Left lobe of liver (tissue), 2 donors: ENCODE measurements around the gene PPP2CA. TPM values are rescaled to one million over a fixed set of nuclear protein-coding genes. Genes with fewer than 3 reads are reported as not detected.
A peak's percentile ranks its signal among the peaks of the same experiment; 100 is the strongest.
"Not testable (repeated sequence)": the region's sequence is repeated elsewhere in the genome, so short reads cannot be mapped to it uniquely, and the experiment has no call there.

Source experiments
- ATAC-seq: fragments of 200-7000 bp; cut with Tn5 transposase; one replicate; pipeline ENCODE4 v1.9.1; 2020; ENCODE audit warnings: mild to moderate bottlenecking, moderate library complexity
- DNase-seq: peaks from one replicate; pipeline ENCODE4 v3.0.0-alpha.2; 2020; ENCODE audit warnings: low spot score
- total RNA-seq: library from RNA; stranded (reverse); gene quantifications from one replicate; pipeline ENCODE4 v1.2.1, GENCODE V29; 2021
- donor health status: DM: no; HTN: no; CAD: no; lungs with moderate emphysema.
- donor health status: DM: no; HTN: yes; CAD: no.

Gene PPP2CA
- total RNA-seq, 1 donor from 2014 or later, result 60.5 TPM

DNA sequence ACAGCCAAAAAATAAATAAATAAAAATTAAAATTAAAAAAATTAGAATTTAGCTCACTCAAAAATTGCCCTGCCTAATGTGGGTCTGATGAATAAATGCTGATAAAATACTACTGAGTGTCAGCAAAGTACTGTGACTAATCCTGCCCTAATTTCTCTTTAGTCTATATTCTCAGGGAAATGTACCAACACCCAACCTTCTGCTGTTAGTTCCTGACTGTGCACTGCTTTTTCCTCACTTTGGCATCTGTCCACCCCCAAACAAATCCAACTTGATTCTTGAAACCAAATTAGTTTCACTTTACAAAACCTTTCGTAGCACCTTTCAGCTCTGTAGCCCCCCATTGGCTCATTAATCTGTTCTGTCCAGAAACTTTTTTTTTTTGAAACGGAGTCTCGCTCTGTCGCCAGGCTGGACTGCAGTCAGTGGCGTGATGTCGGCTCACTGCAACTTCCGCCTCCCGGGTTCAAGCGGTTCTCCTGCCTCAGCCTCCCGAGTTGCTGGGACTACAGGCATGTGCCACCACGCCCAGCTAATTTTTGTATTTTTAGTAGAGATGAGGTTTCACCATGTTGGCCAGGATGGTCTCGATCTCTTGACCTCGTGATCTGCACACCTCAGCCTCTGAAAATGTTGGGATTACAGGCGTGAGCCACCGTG lies 73.6 kb downstream of the PPP2CA start:
- peak; percentile 15 for DNase-seq
- ATAC-seq, result not testable (repeated sequence)

DNA sequence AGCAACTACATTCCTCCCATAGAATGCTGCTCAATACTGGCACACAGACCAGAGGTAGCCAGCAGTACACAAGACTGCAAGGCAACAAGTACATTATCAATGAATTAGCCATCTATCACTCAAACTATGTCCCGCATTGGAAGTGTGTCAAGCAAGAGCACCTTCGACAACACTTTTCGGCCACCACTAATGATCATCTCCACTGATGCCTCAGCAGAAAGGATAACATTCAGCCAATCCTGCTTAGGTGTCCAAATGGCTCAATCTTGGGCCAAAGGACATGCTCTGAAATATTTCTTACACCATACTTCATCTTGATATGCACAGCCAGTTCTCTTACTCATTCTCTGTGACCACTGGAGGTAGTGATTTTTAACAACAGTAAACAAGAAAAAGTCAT lies 74.2 kb downstream of the PPP2CA start:
- no peak for ATAC-seq
- peak; percentile 14 for DNase-seq

DNA sequence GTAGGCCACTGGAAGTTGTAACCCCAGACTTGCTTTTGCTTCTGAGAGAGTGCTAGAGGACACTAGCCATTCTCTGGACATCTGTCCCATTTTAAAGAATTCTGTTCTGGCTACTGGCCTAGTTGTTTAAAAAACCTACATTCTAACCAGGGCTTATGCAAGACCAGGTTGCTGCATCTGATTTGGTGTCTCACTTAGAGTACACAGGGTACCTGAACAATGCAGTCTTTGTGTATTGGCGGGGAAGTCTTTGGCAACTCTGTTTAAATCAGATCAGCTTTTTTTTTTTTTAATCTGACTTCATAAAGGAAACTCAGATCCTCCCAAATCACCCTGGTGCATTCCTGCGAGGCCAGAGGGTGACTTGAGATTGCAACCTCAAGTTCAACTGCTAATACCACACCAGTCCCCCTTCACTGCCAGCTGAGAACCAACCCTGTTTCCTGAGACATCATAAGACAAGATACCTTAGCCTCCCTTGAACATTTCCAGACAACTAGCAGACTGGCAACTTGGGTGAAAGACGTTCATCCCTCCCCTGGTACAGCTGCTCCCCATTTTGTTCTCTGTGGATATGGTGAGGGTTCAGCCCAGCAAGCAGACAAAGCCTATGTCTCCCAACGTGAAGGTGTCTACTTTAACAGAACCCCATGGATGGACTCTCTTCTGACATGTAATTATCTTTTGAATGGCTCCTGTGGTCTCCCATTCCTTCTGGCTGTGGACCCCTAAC lies 76.1 kb downstream of the PPP2CA start:
- ATAC-seq (peak; percentile 71), DNase-seq (peak; percentile 52)

DNA sequence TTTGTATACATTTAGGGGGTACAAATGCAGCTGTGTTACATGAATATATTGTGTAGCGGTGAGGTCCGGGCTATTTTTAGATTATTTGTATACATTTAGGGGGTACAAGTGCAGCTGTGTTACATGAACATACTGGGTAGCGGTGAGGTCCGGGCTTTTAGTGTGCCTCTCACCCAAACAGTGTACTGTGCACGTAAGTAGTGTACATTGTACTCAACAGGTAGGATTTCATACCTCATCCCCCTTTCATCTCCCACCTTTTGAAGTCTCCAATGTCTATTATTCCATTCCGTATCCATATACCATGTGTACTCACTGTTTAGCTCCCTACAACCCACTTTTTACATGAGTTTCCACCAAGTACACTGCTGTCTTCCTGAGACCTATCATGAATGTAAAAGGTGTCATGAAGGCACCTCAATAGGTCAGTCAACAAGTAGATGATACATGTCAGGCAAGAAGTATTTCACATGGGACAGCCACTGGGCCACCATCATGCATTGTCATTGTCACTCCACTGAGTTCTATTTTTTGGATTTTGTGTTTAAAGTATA lies 76.8 kb downstream of the PPP2CA start:
- ATAC-seq (no peak), DNase-seq (no peak)

DNA sequence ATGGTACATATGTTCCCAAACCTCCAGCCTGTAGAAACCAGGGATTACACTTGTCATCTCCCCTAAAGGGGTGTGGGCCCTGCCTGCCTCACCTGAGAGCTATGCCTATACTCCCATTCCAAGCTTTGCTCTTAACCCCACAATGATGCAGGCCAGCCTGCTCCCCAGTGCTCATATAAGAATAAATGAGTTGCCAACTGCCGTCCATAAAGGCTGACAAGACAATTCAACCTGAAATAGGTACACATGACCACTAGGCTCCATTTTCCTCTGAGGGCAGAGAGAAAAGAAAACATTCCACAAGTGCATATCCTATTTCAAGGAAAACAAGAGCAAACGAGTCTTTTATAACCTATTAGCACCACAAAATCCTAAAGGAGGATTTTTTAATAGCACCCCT lies 77.6 kb downstream of the PPP2CA start:
- peak; percentile 26 for DNase-seq
- ATAC-seq, result no peak

DNA sequence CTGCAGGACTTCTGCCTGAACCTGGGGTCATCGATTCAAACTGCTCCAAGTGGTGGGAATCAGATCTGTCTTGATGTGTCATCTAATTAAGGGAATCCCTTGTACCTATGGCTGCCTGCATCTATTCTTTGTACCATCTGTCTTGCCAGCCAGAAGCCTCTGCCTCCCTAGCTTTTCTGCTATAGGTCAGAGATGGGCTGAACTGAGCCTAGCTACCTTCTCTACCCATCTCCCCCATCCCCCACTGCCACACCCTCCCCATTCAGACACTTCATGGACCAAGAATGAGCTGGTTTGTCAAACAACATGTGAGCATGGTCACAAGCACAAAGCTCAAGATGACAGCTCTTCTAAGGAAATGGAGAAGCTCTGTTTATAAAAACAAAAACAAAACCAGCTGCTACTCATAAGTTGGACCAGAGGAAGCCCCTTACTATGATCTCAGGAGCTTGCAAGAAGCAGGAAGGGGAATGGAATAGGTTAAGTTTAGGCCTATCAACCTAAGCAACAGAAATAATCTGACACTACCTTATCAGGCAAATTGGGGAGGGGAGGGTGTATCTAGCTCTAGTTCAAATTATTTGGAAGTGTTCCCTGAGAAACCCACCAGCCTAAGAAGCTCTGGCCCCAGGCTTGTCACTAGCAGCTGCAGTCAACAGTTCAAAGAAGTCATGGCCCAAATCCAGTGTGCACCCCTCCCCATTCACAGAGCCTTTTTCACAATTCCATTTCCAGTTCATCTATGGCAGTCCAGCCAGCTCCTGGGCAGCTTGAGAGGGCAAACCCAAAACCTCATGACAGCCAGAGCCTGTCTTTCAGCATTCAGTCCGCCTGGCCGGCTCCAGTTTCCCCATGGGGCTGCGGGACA lies 79.0 kb downstream of the PPP2CA start:
- ATAC-seq (no peak), DNase-seq (peak; percentile 29)

DNA sequence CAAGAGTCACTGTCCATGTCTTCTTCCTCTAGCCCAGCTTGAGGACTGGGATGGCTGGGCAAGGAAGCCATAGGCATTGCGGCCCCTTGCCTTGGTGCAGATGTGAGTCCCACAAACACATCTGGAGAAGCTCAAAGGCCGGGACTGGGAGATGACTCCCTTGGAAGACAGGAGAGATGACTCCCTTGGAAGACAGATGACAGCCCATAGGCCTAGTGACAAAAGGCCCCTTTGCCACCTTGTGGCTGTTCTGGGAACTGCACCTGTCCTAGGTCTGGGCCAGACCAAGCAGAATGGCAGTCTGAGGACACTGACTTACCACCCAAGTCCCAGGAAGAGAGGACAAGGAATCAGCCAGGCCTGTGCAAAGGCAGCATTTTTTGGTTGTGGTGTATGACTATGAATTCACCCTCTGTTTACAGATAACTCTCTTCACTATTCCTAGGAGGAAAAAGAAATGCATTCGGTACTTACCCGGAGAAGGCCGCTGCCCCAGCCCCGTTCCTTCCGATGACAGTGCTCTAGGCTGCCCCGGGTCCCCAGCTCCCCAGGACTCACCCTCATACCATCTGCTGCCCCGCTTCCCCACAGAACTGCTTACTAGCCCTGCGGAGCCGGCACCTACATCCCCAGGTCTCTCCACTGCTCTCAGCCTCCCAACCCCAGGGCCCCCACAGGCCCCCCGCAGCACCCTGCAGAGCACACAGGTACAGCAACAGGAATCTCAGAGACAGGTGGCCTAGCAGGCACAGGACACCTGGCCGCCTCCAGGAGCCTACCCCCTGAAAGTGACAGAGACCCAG lies 79.9 kb downstream of the PPP2CA start:
- ATAC-seq (peak; percentile 86), DNase-seq (peak; percentile 78)

DNA sequence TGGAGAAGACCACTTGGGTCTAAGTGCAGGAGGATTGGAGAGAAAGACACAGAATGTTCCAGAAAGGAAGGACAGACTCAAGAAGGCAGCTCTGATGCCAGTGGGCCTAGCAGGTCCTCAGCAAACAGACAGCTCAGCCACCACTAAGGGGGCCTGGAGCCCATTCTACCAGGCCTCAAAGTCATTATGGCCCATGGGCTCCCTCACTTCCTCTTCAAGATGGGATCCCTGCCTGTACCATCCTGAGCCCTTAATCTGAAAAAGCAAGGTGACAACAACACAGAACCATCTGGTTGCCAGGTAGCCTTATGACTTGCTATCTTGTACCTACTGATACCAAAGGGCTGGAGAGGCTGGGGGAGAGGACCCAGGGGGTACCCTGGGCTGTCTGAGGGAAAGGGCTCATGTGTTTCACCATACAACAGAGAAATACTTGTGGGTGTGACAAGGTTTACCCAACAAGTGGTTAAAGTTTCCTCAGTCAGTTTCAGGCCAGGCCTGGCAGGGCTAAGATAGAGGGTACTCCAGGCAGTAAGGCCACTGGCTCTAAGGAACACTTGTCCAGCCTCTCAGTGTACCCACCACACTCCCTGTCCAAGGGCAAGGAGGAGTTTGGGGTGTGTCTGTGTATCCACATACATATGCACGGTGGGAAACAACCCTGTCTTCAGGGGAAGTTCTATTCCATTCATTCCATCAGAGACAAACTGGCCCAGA lies 80.7 kb downstream of the PPP2CA start:
- DNase-seq, result peak; percentile 31
- no peak for ATAC-seq

Other genes starting within 250 kb of the PPP2CA start
- 91.2 TPM for gene VDAC1, start 221.1 kb downstream of the PPP2CA start, total RNA-seq
- gene TCF7, start 111.4 kb downstream of the PPP2CA start, total RNA-seq, result 3.1 TPM
- gene SKP1, start 49.1 kb downstream of the PPP2CA start, total RNA-seq, result 117 TPM
- 1.2 TPM for gene CDKL3, start 141.1 kb upstream of the PPP2CA start, total RNA-seq
- 26.6 TPM for gene UBE2B, start 145.5 kb upstream of the PPP2CA start, total RNA-seq
- 9.9 TPM for gene CDKN2AIPNL, start 185.8 kb upstream of the PPP2CA start, total RNA-seq